GM18873 (cell line): ENCODE results near the gene CNTLN.
"Not testable (repeated sequence)": the region's sequence is repeated elsewhere in the genome, so short reads cannot be mapped to it uniquely, and the experiment has no call there.

Experiments used
- ATAC-seq: cut with Tn5 transposase; IDR thresholded peaks from one replicate; pipeline ENCODE4 v1.9.1; 2021; ENCODE audit warnings: mild to moderate bottlenecking, moderate library complexity, moderate number of reproducible peaks; ENCODE audit not compliant: unreplicated experiment, low FRiP score

The CNTLN gene

DNA sequence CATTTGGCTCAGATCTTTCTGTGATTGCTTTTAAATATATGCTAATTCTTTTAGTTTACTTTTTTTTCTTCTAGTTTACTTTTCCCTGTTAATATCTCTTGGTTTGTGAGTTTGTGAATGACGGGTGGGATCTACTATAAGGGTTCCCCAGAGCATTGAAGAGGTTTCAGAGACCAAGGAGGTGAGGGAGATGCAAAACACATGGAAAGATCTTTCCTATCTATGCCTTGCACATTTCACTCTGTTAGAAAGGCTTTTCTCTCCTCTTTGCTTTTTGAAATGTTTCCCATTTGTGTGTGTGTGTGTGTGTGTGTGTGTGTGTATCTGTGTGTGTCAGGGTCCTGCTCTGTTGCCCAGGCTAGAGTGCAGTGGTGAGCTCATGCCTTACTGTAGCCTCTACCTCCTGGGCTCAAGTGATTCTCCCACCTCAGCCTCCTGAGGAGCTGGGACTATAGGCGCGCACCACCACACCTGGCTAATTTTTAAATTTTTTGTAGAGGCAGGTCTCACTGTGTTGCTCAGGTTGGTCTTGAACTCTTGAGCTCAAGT is 50.7 kb downstream of the CNTLN start:
- no peak for ATAC-seq

DNA sequence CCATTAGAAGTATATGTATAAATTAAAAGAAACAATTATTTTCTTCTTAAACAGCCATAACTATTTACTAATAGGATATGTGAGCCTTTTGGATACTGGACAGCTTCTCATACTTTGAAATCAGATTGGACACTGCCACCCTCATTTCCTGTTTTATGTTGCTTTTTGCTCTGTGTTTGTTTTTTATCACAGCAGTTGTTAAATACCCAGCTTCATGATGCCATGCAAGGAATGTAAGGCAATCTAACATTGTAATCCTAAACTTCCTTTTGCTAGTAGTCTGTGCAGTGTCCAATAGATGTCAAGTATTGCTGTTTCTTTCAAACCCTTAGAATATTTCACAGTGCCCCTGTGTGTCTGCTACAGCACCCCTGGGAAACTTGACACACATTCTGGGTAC is 56.2 kb downstream of the CNTLN start:
- ATAC-seq: no peak

DNA sequence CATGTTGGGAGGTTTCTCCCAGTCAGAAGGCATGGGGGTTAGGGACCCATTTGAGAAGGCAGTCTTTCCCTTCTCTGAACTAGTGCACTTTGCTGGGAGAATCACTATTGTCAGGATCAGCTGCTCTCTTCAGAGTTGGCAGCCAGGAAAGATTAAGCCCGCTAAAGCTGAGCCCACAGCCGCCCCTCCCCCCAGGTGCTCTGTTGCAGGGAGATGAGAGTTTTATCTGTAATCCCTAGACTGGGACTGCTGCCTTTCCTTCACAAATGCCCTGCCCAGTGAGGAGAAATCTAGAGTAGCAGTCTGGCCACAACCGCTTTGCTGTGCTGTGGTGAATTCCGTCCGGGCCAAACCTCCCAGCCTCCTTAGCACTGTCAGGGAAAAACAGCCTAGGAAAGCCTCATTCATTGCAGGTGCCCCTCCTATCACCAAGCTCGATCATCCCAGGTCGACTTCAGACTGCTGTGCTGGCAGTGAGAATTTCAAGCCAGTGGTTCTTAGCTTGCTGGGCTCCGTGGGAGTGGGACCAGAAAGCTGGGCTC is 69.8 kb downstream of the CNTLN start:
- ATAC-seq: no peak

DNA sequence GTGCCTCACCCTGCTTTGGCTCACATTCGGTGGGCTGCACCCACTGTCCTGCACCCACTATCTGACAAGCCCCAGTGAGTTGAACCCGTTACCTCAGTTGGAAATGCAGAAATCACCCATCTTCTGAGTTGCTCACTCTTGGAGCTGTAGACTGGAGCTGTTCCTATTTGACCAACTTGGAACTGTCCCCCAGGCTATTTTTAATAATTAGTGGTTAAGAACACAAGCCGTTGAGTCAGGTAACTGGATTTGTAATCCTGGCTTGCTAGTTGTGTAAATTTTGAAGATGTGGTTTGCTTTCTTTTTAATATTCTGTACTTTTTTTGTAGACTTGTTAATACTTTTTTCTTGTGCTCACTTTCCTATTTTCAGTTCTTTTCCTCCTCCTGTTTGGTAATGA is 81.2 kb downstream of the CNTLN start:
- ATAC-seq: no peak

DNA sequence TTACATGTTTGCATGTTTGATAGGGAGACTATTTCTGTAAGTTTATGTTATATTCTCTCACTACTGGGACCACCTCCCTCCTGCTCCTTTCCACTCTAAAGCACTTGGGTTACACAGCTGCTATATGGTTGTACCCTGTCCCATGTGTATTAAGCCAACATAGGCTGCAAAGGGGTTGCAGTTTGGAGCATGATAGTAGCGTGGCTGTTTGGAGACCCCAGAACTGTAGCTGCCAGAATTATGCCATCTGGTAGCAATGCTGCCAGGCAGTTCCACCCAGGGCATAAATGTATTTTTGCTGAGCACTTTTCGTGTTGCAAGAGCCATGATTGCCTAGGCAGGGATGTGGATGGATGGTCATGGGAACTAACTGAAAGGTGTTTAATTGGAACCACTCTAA is 81.8 kb downstream of the CNTLN start:
- no peak for ATAC-seq

DNA sequence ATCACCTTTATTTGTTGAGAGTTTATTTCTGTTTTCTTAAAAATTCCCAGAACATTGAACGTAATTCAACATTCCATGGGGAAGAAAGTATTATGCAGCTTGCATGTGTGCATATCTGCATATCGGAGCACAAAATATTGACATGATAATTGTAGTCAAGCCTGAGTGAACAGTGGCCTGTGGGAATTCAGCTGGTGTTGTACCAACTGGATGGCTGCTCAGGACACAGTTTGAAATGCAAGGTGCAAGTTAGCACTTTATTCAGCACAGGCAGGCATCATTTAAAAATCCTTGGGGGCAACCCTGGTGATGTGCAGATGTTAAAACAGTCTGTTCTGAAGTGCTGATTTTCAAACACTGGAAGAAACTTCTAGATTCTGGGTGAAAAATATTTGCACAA is 82.4 kb downstream of the CNTLN start:
- no peak for ATAC-seq

DNA sequence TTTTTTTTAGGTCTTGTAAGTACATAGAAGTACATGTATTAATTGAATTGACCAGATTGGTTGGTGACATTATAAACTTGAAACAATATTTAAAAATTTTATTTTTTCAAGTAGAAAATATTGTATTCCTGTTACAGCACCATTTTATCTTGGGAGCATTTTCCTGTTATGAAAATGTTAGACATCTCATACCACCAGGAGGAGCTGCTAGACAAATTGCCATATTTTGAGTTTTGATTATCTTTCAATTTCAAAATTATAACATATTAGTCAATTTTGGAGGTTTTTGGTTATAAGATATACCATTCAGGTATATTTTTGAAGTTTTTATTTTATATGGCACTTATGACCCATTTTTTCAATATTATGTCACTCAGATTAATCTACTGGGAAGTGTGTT is 84.4 kb downstream of the CNTLN start:
- no peak for ATAC-seq

DNA sequence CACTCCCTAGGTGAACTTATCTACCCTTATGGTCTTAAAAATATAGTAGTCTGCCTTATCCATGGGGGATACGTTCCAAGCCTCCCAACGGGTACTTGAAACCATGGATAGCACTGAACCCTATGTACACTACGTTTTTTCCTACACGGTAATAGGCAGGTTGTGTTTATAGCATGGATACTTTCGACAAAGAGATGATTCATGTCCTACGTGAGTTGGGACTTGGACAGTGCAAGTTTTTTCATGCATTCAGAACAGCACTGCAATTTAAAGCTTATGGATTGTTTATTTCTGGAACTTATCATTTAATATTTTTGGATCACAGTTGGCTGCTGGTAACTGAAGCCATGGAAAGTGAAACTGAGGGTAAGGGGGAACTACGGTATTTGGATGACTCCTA is 88.1 kb downstream of the CNTLN start:
- ATAC-seq: no peak

DNA sequence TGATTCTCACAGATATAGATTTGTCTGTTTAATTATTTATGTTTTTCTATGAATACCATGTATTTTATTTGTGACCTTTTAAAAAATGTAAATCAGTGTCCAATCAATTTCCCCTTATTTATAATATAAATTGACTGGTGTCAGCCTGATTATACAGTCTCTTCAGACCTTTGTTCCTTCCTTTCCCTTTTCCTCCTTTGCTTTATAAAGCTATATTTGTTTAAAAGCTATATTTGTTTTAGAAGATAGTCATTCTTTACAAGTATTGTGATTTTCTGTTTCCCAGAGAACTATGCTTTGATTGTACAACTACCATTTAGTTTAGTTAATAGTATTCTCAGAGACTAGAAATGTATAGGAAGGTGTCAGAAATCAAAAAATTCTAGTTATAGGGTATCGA is 90.6 kb downstream of the CNTLN start:
- ATAC-seq: no peak

DNA sequence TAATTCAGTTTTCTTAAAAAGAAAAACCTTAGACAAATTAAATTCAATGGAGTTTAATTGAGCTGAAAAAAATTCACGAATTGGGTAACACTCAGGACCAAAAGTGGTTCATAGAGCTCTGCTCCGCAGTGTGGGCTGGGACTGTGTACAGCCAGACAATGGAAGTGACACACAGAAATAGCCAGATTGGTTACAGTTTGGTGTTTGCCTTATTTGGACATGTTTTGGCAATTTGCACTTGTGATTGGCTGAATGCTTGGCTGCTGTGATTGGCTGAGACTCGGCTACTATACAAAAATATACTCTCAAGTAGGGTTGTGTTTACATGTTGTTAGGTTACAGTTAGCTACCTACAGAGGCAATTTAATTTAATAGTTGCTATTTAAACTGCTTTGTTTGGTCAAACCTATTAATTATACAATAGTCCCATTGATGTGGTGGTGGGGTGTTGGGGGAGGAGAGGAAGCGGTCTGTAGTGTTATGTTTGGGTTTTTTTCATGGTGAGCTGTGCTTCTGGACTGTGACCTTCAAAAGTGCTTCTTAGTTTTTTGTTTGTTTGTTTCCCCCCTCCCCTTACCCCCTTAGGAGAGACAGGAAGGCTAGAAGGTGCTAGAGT is 95.2 kb downstream of the CNTLN start:
- no peak for ATAC-seq

DNA sequence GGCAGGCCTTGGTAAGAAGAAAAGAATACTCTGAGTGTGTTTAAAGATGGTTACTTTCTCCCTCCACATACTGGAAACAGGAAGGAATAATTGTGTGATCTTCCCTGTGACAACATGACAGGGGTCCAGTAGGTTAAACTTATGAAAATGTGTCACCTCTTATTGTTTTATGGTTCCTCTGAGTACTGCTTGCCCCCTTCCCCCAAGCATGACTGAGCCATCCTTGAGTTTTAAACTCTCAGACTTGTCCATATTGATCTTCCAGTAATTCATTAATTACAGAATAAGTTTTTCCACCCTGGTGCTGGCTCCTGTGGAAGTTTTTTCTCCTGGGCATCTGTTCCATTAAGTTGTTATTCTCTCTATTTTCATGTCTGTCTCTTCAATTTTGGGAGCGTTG is 95.8 kb downstream of the CNTLN start:
- no peak for ATAC-seq

DNA sequence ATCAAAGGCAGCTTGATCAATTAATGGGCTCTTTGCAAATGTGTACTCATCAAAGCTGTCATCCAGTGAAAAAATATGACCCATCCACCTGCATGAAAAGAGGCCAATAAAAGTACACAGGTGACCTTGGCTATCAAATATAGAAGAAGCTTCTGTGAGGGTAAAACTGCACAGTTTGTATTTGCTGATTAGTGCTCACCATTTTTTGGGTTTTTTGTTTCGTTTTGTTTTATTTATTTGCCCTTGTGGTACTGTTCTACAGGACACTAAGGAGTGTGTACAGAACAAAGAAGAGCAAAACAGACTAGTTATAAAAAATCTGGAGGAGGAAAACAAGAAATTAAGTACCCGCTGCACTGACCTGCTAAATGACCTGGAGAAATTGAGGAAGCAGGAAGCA is 101.3 kb downstream of the CNTLN start:
- no peak for ATAC-seq

DNA sequence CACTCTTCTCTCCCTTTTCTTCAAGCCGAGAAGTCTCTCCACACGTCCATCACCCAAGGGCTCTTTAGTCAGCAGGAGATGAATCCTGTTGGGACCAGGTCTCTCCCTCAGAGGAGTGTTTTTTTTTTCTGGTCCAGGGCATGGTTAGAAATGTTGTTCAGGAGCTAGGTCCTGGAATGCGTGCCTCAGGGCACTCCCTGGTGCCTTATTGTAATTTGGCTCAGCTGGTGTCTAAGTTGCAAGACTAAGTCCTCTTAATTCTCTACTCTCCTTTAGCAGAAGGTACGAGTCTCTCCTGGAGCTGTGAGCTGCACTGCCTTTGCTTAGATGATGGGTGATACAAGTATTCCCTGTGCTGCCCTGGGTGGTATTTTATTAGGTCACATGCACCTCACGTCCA is 111.9 kb downstream of the CNTLN start:
- ATAC-seq: no peak

DNA sequence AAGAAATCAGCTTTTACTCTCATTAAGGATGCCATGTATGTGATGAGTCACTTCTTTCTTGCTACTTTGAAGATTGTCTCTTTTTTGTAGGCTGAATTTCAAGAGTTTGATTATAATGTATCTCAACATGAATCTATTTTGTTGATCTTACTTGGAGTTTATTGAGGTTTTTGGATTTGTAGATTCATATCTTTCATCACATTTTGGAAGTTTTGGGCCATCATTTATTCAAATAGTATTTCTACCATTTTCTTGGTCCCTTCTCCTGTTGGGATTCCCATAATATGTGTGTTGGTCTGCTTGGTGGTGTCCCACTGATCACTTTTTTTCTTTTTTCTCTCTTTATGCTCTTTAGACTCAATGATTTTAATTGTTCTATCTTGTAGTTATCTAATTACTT is 116.3 kb downstream of the CNTLN start:
- ATAC-seq: no peak

DNA sequence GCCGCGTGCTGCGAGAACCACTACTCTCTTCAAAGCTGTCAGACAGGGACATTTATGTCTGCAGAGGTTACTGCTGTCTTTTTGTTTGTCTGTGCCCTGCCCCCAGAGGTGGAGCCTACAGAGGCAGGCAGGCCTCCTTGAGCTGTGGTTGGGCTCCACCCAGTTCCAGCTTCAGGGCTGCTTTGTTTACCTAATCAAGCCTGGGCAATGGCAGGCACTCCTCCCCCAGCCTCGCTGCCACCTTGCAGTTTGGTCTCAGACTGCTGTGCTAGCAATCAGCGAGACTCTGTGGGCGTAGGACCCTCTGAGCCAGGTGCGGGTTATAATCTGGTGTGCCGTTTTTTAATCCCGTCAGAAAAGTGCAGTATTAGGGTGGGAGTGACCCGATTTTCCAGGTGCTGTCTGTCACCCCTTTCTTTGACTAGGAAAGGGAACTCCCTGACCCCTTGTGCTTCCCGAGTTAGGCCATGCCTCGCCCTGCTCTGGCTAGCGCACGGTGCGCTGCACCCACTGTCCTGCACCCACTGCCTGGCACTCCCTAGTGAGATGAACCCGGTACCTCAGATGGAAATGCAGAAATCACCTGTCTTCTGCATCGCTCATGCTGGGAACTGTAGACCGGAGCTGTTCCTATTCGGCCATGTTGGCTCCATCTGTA is 133.8 kb downstream of the CNTLN start:
- not testable (repeated sequence) for ATAC-seq

DNA sequence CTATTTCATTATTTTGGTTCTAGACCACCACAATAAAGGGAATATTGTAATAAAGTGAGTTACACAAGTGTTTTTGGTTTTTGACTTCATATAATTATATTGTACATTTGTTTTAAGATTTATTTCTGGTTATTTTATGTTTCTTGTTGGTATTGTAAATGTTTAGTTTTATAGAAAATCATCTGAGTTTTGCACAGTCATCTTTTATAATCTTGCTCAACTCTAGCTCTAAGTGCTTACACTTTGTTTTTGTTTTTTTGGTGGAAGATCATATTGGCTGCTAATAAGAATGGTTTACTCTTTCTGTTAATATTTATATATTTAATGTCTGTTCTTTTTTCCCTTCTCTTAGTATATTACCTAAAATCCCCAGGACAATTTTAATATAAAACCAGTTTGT is 135.0 kb downstream of the CNTLN start:
- no peak for ATAC-seq

DNA sequence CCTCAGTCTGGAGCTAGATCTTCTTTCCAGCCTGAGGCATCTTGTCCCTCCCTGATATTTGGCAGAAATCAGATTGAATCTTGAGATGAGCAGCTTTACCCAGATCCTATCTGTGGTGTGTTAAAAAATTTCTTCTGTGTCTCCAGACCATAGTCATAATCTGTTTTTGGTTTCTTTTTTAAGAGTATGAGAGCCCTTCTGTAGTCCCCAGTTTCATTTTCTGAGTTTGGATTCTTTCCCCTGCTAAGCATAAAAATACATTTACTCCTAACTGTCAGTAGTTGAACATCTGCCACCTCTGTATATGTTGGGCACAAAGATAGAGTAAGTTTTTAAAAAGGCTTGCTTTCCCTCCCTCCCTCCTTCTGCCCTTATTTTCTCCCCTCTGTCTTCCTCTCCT is 137.7 kb downstream of the CNTLN start:
- ATAC-seq: no peak

DNA sequence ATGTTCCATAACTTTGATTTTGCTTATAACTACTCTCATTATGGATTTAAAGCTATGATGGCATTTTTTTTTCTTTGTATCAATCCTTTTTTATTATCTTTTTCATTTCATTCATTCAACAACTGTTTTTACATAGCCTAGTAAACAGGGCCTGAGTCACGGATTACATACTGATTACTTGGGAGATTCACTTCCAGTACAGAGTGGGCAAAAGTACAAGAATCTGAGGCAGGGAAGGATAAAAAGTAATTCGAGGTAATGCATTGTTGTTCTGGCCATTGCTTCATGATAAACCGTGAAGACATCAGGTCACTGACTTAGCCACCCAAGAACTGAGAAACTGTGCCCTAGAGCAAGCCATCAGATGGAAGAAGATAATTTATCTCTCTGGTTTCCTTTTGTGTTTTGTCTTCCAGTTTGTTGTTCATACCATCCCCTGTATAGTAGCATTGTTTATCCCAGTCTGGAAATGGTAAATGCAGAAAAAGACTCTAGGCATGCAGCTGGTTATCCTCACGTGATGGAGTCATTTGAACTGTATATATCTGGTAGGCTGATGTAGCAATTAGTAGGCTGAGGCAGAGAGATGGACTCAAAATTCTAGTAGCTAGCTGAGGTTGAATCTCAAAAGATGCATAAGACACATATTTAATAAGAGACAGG is 145.6 kb downstream of the CNTLN start:
- ATAC-seq: no peak

DNA sequence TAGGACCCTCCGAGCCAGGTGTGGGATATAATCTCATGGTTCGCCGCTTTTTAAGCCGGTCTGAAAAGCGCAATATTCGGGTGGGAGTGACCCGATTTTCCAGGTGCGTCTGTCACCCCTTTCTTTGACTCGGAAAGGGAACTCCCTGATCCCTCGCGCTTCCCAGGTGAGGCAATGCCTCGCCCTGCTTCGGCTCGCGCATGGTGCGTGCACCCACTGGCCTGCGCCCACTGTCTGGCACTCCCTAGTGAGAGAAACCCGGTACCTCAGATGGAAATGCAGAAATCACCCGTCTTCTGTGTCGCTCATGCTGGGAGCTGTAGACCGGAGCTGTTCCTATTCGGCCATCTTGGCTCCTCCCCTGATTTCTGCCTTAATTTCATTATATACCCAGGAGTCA is 155.8 kb downstream of the CNTLN start:
- ATAC-seq: not testable (repeated sequence)

DNA sequence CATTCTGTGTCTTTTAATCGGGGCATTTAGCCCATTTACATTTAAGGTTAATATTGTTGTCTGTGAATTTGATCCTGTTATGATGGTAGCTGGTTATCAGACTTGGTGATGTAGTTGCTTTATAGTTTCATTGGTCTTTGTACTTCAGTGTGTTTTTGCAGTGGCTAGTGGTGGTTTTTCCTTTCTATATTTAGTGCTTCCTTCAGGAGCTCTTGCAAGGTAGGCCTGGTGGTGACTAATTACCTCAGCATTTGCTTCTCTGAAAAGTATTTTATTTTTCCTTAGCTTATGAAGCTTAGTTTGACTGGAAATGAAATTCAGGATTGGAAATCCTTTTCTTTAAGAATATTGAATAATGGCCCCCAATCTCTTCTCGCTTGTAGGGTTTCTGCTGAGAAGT is 156.9 kb downstream of the CNTLN start:
- ATAC-seq: no peak

DNA sequence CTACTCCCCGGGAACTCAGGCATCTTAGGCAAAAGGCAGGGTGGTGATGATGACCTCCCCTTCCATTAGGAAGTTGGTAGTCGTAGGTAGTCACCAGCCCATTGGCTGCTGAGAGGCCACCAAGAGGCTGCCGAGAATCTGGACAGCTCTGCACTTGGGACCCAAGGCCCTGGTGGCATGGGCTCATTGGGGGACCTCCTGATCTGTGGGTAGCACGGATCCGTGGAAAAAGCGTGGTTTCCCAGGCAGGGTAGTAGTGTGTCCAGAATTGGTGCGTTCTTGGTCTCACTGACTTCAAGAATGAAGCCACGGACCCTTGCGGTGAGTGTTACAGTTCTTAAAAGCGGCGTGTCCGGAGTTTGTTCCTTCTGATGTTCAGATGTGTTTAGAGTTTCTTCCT is 158.8 kb downstream of the CNTLN start:
- no peak for ATAC-seq
